Mesenchymal stem cell (in vitro differentiated cells and primary cell): Measurements from ENCODE around the gene HPSE2.

Source experiments
- DNase-seq: peaks from one replicate; pipeline ENCODE4 v3.0.0-alpha.2; 2013
- H2AFZ ChIP-seq: one replicate; pipeline ENCODE4 v1.6.1; 2013; ENCODE audit warnings: low read depth, mild to moderate bottlenecking, control low read depth, inconsistent platforms, low read length, moderate library complexity
- H2AK5ac ChIP-seq: 2 replicates; pipeline ENCODE4 v1.6.1; 2013; ENCODE audit warnings: low read length, moderate library complexity, mild to moderate bottlenecking, inconsistent platforms; ENCODE audit not compliant: severe bottlenecking
- H2BK120ac ChIP-seq: one replicate; pipeline ENCODE4 v1.6.1; 2013; ENCODE audit warnings: low read depth, mild to moderate bottlenecking, inconsistent platforms, low read length, moderate library complexity
- H2BK12ac ChIP-seq, 2 experiments: one replicate each; pipeline ENCODE4 v1.6.1; 2013; ENCODE audit warnings: inconsistent platforms in 2 of 2, low read length in 2 of 2, mild to moderate bottlenecking in 2 of 2, moderate library complexity in 2 of 2, control low read depth in 1 of 2
- H2BK15ac ChIP-seq: one replicate; pipeline ENCODE4 v1.6.1; 2013; ENCODE audit warnings: mild to moderate bottlenecking, low read depth, inconsistent platforms; ENCODE audit not compliant: poor library complexity, severe bottlenecking
- H2BK5ac ChIP-seq: 2 replicates; pipeline ENCODE4 v1.6.1; 2013; ENCODE audit warnings: low read depth, mild to moderate bottlenecking, low read length, control low read depth, inconsistent platforms; ENCODE audit not compliant: poor library complexity, severe bottlenecking
- H3K14ac ChIP-seq, 2 experiments: one replicate each; pipeline ENCODE4 v1.6.1; 2013; ENCODE audit warnings: inconsistent platforms in 2 of 2, low read length in 2 of 2, control low read depth in 1 of 2, mild to moderate bottlenecking in 1 of 2, moderate library complexity in 1 of 2
- H3K18ac ChIP-seq, 2 experiments: one replicate each; pipeline ENCODE4 v1.6.1; 2013; ENCODE audit warnings: inconsistent platforms in 2 of 2, low read length in 2 of 2, control low read depth in 1 of 2, low read depth in 1 of 2, mild to moderate bottlenecking in 1 of 2
- H3K23ac ChIP-seq, 2 experiments: one replicate each; pipeline ENCODE4 v1.6.1; 2013; ENCODE audit warnings: inconsistent platforms in 2 of 2, low read length in 2 of 2, mild to moderate bottlenecking in 2 of 2, moderate library complexity in 2 of 2, control low read depth in 1 of 2
- H3K27ac ChIP-seq: 2 replicates; pipeline ENCODE4 v1.5.1; 2013; ENCODE audit warnings: mild to moderate bottlenecking, moderate library complexity, low read length, control low read depth, inconsistent platforms; ENCODE audit not compliant: poor library complexity, severe bottlenecking
- H3K27me3 ChIP-seq, 2 experiments: 2 replicates each; pipeline versions ENCODE4 v1.6.1 to v1.7.0; 2013; ENCODE audit warnings: low read length in 2 of 2, mild to moderate bottlenecking in 2 of 2, moderate library complexity in 2 of 2, control low read depth in 1 of 2, inconsistent platforms in 1 of 2; ENCODE audit not compliant: control insufficient read depth in 1 of 2, insufficient read depth in 1 of 2
- H3K36me3 ChIP-seq, 2 experiments: 2 replicates each; pipeline versions ENCODE4 v1.6.1 to v1.7.0; 2013; ENCODE audit warnings: low read length in 2 of 2, control low read depth in 1 of 2, inconsistent platforms in 1 of 2, low read depth in 1 of 2, mild to moderate bottlenecking in 1 of 2; ENCODE audit not compliant: insufficient read depth in 2 of 2, control insufficient read depth in 1 of 2
- H3K4ac ChIP-seq, 2 experiments: one replicate each; pipeline ENCODE4 v1.6.1; 2013; ENCODE audit warnings: inconsistent platforms in 2 of 2, low read length in 2 of 2, mild to moderate bottlenecking in 2 of 2, moderate library complexity in 2 of 2, control low read depth in 1 of 2, low read depth in 1 of 2
- H3K4me1 ChIP-seq: 2 replicates; pipeline ENCODE4 v1.6.1; 2013; ENCODE audit warnings: low read depth, low read length, control low read depth; ENCODE audit not compliant: control insufficient read depth, insufficient read depth
- H3K4me2 ChIP-seq: 2 replicates; pipeline ENCODE4 v1.6.1; 2013; ENCODE audit warnings: low read length, mild to moderate bottlenecking, inconsistent platforms; ENCODE audit not compliant: poor library complexity, severe bottlenecking
- H3K4me3 ChIP-seq, 2 experiments: 2 replicates each; pipeline versions ENCODE4 v1.5.1 to v1.7.0; 2013; ENCODE audit warnings: low read length in 2 of 2, mild to moderate bottlenecking in 2 of 2, control low read depth in 1 of 2, low read depth in 1 of 2; ENCODE audit not compliant: insufficient read depth in 1 of 2
- H3K79me1 ChIP-seq: replicated peaks from 2 replicates; pipeline ENCODE4 v1.6.1; 2013; ENCODE audit warnings: mild to moderate bottlenecking, control low read depth, low read length, inconsistent platforms; ENCODE audit not compliant: poor library complexity, severe bottlenecking
- H3K9ac ChIP-seq: 2 replicates; pipeline ENCODE4 v1.7.0; 2013; ENCODE audit warnings: mild to moderate bottlenecking, low read length, moderate library complexity
- H3K9me3 ChIP-seq: 2 replicates; pipeline ENCODE4 v1.7.0; 2013; ENCODE audit warnings: mild to moderate bottlenecking, low read length; ENCODE audit not compliant: control insufficient read depth
- H4K8ac ChIP-seq: one replicate; pipeline ENCODE4 v1.6.1; 2013; ENCODE audit warnings: inconsistent platforms, mild to moderate bottlenecking, low read length, moderate library complexity
- H4K91ac ChIP-seq: one replicate; pipeline ENCODE4 v1.6.1; 2013; ENCODE audit warnings: mild to moderate bottlenecking, low read length, inconsistent platforms
- WGBS: methylation state at CpG from one replicate; pipeline ENCODE4 v1.1.7; 2013; ENCODE audit warnings: mixed read lengths; 5-methylcytosine and 5-hydroxymethylcytosine counted together

The HPSE2 gene

DNA sequence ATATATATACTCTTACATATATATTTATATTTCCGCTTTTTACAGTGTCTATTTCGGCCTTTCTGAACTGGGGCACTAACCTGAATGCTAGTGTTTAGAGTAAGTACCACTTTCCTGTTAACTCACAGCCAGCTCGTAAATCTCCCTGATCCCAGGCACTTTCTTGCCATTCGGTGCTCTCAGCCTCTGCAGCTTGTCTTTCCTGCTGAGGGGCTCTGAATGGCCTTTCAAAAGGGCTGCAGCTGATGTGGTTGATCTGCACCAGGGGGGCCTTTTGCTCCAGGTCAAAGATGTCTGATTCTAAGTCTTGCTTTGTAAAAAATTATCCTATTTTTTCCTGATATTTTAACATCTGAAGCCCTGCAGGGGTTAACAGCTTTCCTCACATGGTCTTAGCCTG, 763.5 kb downstream of the HPSE2 start:
- peak overlapping the region in 1 of 2 experiments; percentile 43 for H3K18ac ChIP-seq
- H2AFZ ChIP-seq, result no peak overlapping the region
- H3K9me3 ChIP-seq, result no peaks in the 10 kb centered on the region
- no peak overlapping the region for H3K14ac ChIP-seq
- WGBS, result 13% methylated on average over 4 of the region's 4 CpGs
- H4K91ac ChIP-seq, result no peak overlapping the region
- H3K27ac ChIP-seq, result no peak overlapping the region
- H3K23ac ChIP-seq, result no peak overlapping the region
- peak; percentile 32 for DNase-seq
- H3K9ac ChIP-seq, result no peak overlapping the region
- no peak overlapping the region for H2BK5ac ChIP-seq
- H3K4me3 ChIP-seq, result no peak overlapping the region
- H3K36me3 ChIP-seq, result no peaks in the 10 kb centered on the region
- peak overlapping the region in 1 of 2 experiments; percentile 11 for H2BK12ac ChIP-seq
- H2BK15ac ChIP-seq, result no peak overlapping the region
- peak overlapping the region; percentile 54 for H4K8ac ChIP-seq
- peaks cover 0 to 17% of the 10 kb centered on the region in 2 experiments for H3K27me3 ChIP-seq
- H2AK5ac ChIP-seq, result no peak overlapping the region
- no peak overlapping the region for H2BK120ac ChIP-seq
- H3K79me1 ChIP-seq, result no peaks in the 10 kb centered on the region
- no peak overlapping the region for H3K4ac ChIP-seq
- H3K4me2 ChIP-seq, result no peak overlapping the region
- peaks cover 5% of the 10 kb centered on the region for H3K4me1 ChIP-seq

DNA sequence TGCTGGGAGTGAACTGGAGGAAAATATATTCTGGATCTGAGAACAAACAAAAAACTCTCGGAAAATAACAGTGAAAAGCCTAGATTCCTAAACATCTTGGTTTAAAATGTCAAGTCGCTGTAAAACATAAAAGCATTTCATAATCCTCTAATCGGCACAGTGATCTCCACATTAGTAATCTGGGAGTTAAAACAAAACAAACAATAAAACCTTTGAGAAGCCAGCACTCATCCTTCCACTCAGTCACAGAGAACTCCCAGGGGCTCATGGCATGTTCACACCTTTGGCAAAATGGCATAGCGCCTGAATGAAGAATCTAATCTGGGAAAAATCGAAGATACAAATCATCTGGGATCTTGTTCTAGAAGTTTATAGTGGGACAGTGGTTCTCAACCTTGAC, 764.8 kb downstream of the HPSE2 start:
- Histone ChIP-seq H3K23ac (no peak overlapping the region), H3K14ac (no peak overlapping the region), H3K9ac (no peak overlapping the region), H2BK12ac (peak overlapping the region in 1 of 2 experiments; percentile 19), H3K4me3 (no peak overlapping the region), H3K27ac (no peak overlapping the region), H3K18ac (peak overlapping the region in 1 of 2 experiments; percentile 78), H3K36me3 (no peaks in the 10 kb centered on the region), H2BK120ac (no peak overlapping the region), H2AFZ (no peak overlapping the region), H3K9me3 (no peaks in the 10 kb centered on the region), H3K79me1 (no peaks in the 10 kb centered on the region), H3K27me3 (peaks cover 0 to 17% of the 10 kb centered on the region in 2 experiments), H2BK15ac (no peak overlapping the region), H2AK5ac (no peak overlapping the region), H4K91ac (no peak overlapping the region), H3K4ac (no peak overlapping the region), H3K4me2 (no peak overlapping the region), H3K4me1 (peaks cover 5% of the 10 kb centered on the region), H4K8ac (no peak overlapping the region), H2BK5ac (no peak overlapping the region)
- DNase-seq, result no peak
- WGBS, result 65% methylated on average over 5 of the region's 5 CpGs

DNA sequence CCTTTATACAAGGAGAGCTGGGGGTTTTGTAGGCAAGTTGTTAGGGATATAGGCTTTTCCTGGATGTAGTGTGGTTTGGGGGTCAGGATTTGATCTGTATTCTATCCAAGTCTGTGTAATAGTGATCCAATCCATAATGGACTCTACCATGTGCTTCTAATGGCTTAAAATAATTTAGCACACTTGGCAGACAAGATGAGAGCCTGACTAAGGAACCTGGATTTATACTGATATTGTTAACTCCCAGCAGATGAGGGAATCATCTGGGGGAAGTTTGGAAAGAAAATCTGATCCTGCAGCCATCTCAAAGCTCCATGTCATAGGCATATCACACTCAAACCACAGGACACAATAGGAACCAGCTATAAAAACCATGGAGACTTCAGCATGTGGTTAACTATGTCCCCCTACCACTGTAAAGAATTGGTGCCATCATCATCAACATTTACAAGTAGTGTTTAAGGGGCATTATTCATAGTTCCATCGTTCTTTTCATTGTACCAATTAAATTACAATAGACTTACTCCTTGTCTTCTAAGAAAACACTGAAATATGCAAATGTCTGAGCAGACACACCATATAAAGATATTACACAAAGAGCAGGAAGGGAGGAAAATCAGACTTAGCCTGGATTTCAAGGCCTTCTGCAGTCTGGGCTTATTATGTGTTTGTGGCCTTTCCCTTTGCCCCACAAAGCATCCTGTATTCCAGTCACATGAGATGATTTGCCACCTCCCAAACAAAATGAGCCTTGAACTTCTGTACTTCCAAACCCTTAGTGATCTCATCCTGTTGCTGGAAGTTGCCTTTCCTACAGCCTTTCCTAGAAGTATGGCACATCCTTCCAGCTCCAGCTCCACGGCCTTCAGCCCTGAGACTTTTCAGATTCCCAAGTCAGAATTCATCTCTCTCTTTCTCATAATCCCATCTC, 766.4 kb downstream of the HPSE2 start:
- H2BK12ac ChIP-seq, result peak overlapping the region in 1 of 2 experiments; percentile 90
- peaks cover 0 to 17% of the 10 kb centered on the region in 2 experiments for H3K27me3 ChIP-seq
- H4K91ac ChIP-seq, result no peak overlapping the region
- H3K18ac ChIP-seq, result peak overlapping the region; percentile 55 to 72
- no peaks in the 10 kb centered on the region for H3K79me1 ChIP-seq
- no peak overlapping the region for H3K27ac ChIP-seq
- no peaks in the 10 kb centered on the region for H3K9me3 ChIP-seq
- no peak overlapping the region for H4K8ac ChIP-seq
- H2BK15ac ChIP-seq, result no peak overlapping the region
- H2BK5ac ChIP-seq, result no peak overlapping the region
- H3K14ac ChIP-seq, result no peak overlapping the region
- H3K4me2 ChIP-seq, result no peak overlapping the region
- H2AFZ ChIP-seq, result no peak overlapping the region
- peak overlapping the region in 1 of 2 experiments; percentile 26 for H3K4ac ChIP-seq
- no peak overlapping the region for H3K23ac ChIP-seq
- H2BK120ac ChIP-seq, result no peak overlapping the region
- no peak overlapping the region for H3K4me3 ChIP-seq
- H2AK5ac ChIP-seq, result no peak overlapping the region
- no peak for DNase-seq
- 85% methylated on average over 2 of the region's 2 CpGs for WGBS
- H3K4me1 ChIP-seq, result peaks cover 5% of the 10 kb centered on the region
- H3K9ac ChIP-seq, result no peak overlapping the region
- H3K36me3 ChIP-seq, result no peaks in the 10 kb centered on the region

DNA sequence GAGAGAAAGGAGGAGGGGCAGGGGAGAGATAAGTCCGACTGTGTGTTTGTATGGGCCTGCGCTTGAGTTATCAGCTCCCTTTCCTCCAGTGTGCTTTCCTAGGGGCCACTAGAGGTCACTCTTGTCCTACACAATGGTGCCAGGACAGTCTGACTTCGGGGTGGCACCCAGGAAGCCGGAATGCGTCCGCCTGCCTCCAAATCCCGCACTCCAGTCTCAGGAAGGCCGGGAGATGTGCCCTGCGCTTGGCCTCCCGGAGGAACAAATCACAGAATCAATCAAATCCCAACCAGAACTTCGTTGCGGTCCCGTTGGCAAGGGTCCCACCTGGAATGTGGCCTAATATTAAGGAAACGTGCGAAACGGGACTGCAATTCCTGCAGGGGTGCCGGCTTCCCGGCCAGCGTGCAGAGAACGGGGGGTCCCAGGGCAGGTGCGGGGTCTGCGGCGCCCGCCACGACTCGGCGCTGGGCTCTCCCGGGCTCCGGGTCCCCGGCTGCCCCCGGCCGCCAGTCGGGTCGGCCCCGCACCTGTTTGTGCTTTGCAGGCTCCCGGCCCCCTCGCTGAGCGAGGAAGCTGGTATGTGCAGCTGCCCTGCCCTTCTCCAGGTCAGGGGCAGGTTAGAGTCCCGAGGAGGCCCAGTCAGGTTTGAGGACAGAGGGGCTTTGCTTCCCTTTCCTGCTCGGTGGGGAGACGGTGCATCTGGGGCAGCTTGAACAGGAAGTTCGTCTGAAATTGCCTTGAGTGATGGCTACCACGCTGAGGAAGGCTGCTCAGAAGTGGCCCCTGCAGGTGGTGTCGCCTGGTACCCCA, 767.9 kb downstream of the HPSE2 start:
- DNase-seq, result peak; percentile 84
- Histone ChIP-seq H3K18ac (peak overlapping the region; percentile 35 to 63), H3K4ac (peak overlapping the region; percentile 74 to 88), H3K4me2 (peak overlapping the region; percentile 23), H4K91ac (peak overlapping the region; percentile 44), H3K23ac (no peak overlapping the region), H4K8ac (peak overlapping the region; percentile 65), H2BK5ac (no peak overlapping the region), H3K9ac (peak overlapping the region; percentile 70), H3K79me1 (no peaks in the 10 kb centered on the region), H2BK120ac (peak overlapping the region; percentile 37), H2BK15ac (peak overlapping the region; percentile 12), H2AK5ac (no peak overlapping the region), H3K9me3 (no peaks in the 10 kb centered on the region), H2AFZ (no peak overlapping the region), H3K36me3 (no peaks in the 10 kb centered on the region), H2BK12ac (peak overlapping the region; percentile 66 to 88), H3K27ac (no peak overlapping the region), H3K14ac (no peak overlapping the region), H3K27me3 (peaks cover 0 to 17% of the 10 kb centered on the region in 2 experiments), H3K4me1 (peaks cover 5% of the 10 kb centered on the region), H3K4me3 (peak overlapping the region in 1 of 2 experiments; percentile 78)
- WGBS, result 55% methylated on average over 44 of the region's 44 CpGs
